Endodermal cell (in vitro differentiated cells): ENCODE measurements around the gene NRXN3. TPM values are rescaled to one million over a fixed set of nuclear protein-coding genes. Genes with fewer than 3 reads are reported as not detected.

Source experiments
- DNase-seq: peaks from one replicate; pipeline ENCODE4 v3.0.0-alpha.2; 2017
- H3K27ac ChIP-seq: 2 replicates; pipeline ENCODE4 v1.5.1; 2013; ENCODE audit warnings: mild to moderate bottlenecking, low read depth, low read length, moderate library complexity
- H3K27me3 ChIP-seq: 2 replicates; pipeline ENCODE4 v1.6.1; 2013; ENCODE audit warnings: mild to moderate bottlenecking, low read length, moderate library complexity; ENCODE audit not compliant: insufficient read depth, control insufficient read depth, poor library complexity, severe bottlenecking
- H3K36me3 ChIP-seq: 2 replicates; pipeline ENCODE4 v1.7.0; 2013; ENCODE audit warnings: mild to moderate bottlenecking, low read length, moderate library complexity; ENCODE audit not compliant: control insufficient read depth, insufficient read depth
- H3K4me1 ChIP-seq: one replicate; pipeline ENCODE4 v1.7.0; 2013; ENCODE audit warnings: low read length; ENCODE audit not compliant: control insufficient read depth, insufficient read depth
- H3K4me3 ChIP-seq: 2 replicates; pipeline ENCODE4 v1.5.1; 2013; ENCODE audit warnings: mild to moderate bottlenecking, low read length, moderate library complexity
- H3K9ac ChIP-seq: 2 replicates; pipeline ENCODE4 v1.6.1; 2013; ENCODE audit warnings: mild to moderate bottlenecking, low read length, moderate library complexity; ENCODE audit not compliant: poor library complexity, severe bottlenecking; ENCODE audit errors: extremely low read depth
- H3K9me3 ChIP-seq: 2 replicates; pipeline ENCODE4 v1.6.1; 2013; ENCODE audit warnings: mild to moderate bottlenecking, low read length, moderate library complexity; ENCODE audit not compliant: control insufficient read depth
- H3K27ac Mint-ChIP-seq: 2 replicates; pipeline ENCODE4 v1.8.0; 2020; ENCODE audit warnings: mixed read lengths
- H3K27me3 Mint-ChIP-seq: 2 replicates; pipeline ENCODE4 v1.8.0; 2021; ENCODE audit warnings: mild to moderate bottlenecking, mixed read lengths; ENCODE audit not compliant: insufficient read depth
- H3K36me3 Mint-ChIP-seq: 2 replicates; pipeline ENCODE4 v1.8.0; 2020; ENCODE audit warnings: low read depth, mixed read lengths
- H3K4me1 Mint-ChIP-seq: 2 replicates; pipeline ENCODE4 v1.8.0; 2020; ENCODE audit warnings: mixed read lengths
- H3K4me3 Mint-ChIP-seq: 2 replicates; pipeline ENCODE4 v1.8.0; 2020; ENCODE audit warnings: mild to moderate bottlenecking, moderate library complexity, mixed read lengths
- H3K9me3 Mint-ChIP-seq: 2 replicates; pipeline ENCODE4 v1.8.0; 2020; ENCODE audit warnings: mild to moderate bottlenecking, mixed read lengths
- CTCF ChIP-seq: fragments of 200-600 bp; sonication (generic); conservative IDR thresholded peaks from 2 replicates; pipeline ENCODE4 v1.5.0; 2021; ENCODE audit warnings: antibody characterized with exemption, mild to moderate bottlenecking
- WGBS, 2 experiments: methylation state at CpG; one replicate each; pipeline versions ENCODE4 v1.1.5 to v1.1.7; 2013; ENCODE audit warnings: missing lambda C conversion rate in 2 of 2, mixed read lengths in 1 of 2; ENCODE audit not compliant: insufficient coverage in 1 of 2, insufficient read length in 1 of 2; 5-methylcytosine and 5-hydroxymethylcytosine counted together
- total RNA-seq, 2 donors: library from RNA; stranded (reverse); fragmentation: NEBNext Ultra II Directional in 1 of 2; extraction: Animal tissue kit (Norgen Biotek cat#: 25700) in 1 of 2; gene quantifications; 2 replicates in 1 of 2; 3 replicates in 1 of 2; pipeline ENCODE4 v1.2.1, GENCODE V29; 2021

The NRXN3 gene
- total RNA-seq, 2 donors from 2014 or later: 20.9 to 21.4 TPM

DNA sequence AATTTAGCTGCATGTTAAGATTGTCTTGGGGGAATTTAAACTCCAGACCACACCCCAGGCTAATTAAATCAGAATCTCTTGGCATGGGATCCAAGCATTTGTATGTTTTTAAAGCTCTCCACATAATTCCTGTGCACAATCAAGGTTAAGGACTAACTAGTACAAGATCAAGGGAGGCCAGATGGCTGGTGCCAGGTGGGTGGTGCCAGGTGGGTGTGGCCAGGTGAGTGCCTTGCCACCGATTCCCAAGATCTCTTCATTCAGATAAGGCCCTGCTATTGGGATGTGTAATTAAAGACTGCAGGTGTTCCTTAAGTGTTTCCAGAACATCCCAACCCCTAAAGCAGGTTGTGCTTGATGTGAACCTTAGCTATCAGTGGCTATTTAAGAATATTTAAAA lies 75.1 kb downstream of the NRXN3 start:
- Histone ChIP-seq H3K9me3 (no peaks in the 10 kb centered on the region), H3K9ac (no peak overlapping the region), H3K27ac (no peak overlapping the region), H3K27me3 (no peaks in the 10 kb centered on the region), H3K4me1 (peaks cover 14% of the 10 kb centered on the region), H3K4me3 (no peak overlapping the region), H3K36me3 (no peaks in the 10 kb centered on the region)
- no peak for DNase-seq
- Mint-ChIP-seq H3K9me3 (no peaks in the 10 kb centered on the region), H3K4me1 (peaks cover 27% of the 10 kb centered on the region), H3K36me3 (no peaks in the 10 kb centered on the region), H3K27me3 (peaks cover 2% of the 10 kb centered on the region), H3K4me3 (no peak overlapping the region), H3K27ac (no peak overlapping the region)
- no peak for TF ChIP-seq CTCF
- WGBS, 2 experiments: 100% methylated on average over 1 of the region's 1 CpG; no CpG with 5 or more reads in 1 of the 2 experiments

DNA sequence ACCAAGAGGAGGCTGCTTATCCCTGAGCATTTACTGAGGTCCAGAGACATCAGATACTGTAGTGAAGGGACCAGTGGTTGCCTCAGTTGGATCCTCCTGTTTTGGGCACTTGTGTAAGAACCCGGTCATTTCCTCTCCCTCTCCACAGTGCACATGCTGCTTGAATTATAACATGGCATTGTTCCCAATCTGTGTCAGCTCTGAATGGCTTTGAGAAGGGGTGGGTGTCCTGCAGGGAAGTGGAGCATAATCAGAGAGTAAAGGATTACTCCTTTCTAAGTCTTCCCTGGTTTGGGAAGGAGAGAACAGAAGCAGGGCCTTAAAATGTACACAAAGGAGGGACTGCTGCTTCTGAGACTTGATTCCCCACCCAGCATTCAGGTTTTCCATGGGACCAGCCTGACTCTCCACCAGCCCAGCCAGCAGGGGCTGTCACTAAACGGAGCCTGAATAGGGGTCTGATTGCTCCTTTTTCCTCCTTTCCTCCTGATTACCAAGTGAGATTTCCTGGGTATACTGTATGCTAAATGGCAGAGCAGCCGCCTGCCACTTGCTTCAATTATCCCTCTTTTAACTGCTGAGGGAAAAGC lies 78.4 kb downstream of the NRXN3 start:
- H3K9me3 Mint-ChIP-seq: no peaks in the 10 kb centered on the region
- WGBS, 2 experiments: 59 to 60% methylated on average over 3 of the region's 3 CpGs
- Histone ChIP-seq H3K36me3 (no peaks in the 10 kb centered on the region), H3K9ac (no peak overlapping the region), H3K27me3 (no peaks in the 10 kb centered on the region), H3K4me3 (no peak overlapping the region), H3K4me1 (peaks cover 8% of the 10 kb centered on the region), H3K9me3 (no peaks in the 10 kb centered on the region), H3K27ac (peak overlapping the region; percentile 56)
- no peak overlapping the region for H3K27ac Mint-ChIP-seq
- peaks cover 17% of the 10 kb centered on the region for H3K4me1 Mint-ChIP-seq
- H3K4me3 Mint-ChIP-seq: no peak overlapping the region
- DNase-seq: no peak
- TF ChIP-seq CTCF: peak; percentile 26
- no peaks in the 10 kb centered on the region for H3K36me3 Mint-ChIP-seq
- H3K27me3 Mint-ChIP-seq: peaks cover 2% of the 10 kb centered on the region

DNA sequence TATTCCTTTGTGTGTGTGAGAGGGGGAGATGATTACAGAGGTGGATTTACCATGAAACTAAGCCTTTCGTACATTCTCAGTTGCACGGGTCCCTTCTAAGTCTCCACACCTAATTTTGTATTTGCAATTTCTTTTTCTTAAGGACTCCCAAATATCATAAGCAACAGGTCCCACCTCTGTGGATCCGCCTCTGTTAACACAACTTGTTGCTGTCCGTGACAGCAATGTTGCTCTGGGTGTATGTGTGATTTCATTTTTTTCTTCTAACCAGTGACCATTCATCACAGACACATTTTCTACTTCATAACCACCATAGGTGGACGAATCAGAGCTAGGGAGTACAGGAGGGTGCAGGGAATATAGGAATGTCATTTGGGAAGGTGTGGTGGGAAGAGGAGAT lies 81.1 kb downstream of the NRXN3 start:
- Histone ChIP-seq H3K27me3 (no peaks in the 10 kb centered on the region), H3K4me1 (peaks cover 8% of the 10 kb centered on the region), H3K36me3 (no peaks in the 10 kb centered on the region), H3K9me3 (no peaks in the 10 kb centered on the region), H3K4me3 (no peak overlapping the region), H3K27ac (no peak overlapping the region), H3K9ac (no peak overlapping the region)
- WGBS, 2 experiments: 91% methylated on average over 4 of the region's 5 CpGs; no CpG with 5 or more reads in 1 of the 2 experiments
- Mint-ChIP-seq H3K36me3 (no peaks in the 10 kb centered on the region), H3K27me3 (no peaks in the 10 kb centered on the region), H3K9me3 (no peaks in the 10 kb centered on the region), H3K4me1 (peaks cover 17% of the 10 kb centered on the region), H3K27ac (no peak overlapping the region), H3K4me3 (no peak overlapping the region)
- TF ChIP-seq CTCF: no peak
- peak; percentile 13 for DNase-seq
